T47D (cell line): Measurements from ENCODE around the gene CDH8.
"Not testable (repeated sequence)": the region's sequence is repeated elsewhere in the genome, so short reads cannot be mapped to it uniquely, and the experiment has no call there.

Experiments used
- DNase-seq, 2 experiments: peaks; one replicate each; pipeline versions ENCODE4 v3.0.0 to v3.0.0-alpha.2; 2011 to 2012; ENCODE audit warnings: low read depth in 1 of 2, low spot score in 1 of 2
- JUND ChIP-seq: IDR thresholded peaks from 2 replicates; pipeline ENCODE4 v1.6.1; 2012; ENCODE audit warnings: low read depth
- in situ Hi-C: cut with HindIII; loops from 2 replicates; pipeline ENCODE4 v1.10.0; 2016; ENCODE audit warnings: low sequenced_read_pairs, low pct_unique_long_range_greater_than_20kb

The CDH8 gene

DNA sequence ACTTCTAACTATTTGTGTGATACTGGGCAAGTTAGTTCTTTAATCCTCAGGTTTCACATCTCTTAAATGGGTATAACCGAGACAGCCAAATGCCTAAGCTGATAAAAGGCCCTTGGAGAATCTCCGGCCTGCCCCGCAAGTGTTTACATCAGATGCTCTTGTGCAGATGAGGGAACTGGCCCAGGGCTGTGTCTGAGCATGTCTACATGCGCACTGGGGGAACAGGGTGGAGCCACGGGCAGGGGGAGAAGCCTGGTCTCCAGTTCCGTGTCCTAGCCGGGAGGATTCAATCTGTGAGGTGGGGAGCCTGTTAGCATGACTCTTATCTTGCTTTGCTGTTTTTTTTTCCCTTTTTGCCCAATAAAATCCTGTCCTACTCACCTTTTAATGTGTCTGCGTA is 222.9 kb downstream of the CDH8 start:
- TF ChIP-seq JUND, result no peak
- in situ Hi-C loops, result no loop called here
- DNase-seq, result no peak

DNA sequence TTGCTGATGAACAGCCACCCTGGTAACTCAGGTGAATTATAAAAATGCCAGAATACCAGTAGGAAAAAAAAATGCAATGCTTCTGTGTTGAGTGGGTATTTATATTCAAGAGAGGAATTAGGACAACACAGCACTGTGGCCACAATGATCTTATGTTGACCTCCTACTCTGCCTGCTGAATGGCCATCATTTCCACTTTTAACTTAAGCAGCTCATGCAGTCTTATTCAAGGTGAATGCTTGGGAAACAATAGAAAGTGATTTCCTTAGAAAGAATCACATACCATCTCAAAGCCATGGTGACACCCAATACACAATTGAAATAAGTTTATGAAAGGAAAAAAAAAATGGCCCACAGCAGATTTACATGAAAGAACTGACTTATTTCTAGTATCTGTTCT is 224.0 kb downstream of the CDH8 start:
- no peak for DNase-seq
- TF ChIP-seq JUND, result no peak
- in situ Hi-C loops, result no loop called here

DNA sequence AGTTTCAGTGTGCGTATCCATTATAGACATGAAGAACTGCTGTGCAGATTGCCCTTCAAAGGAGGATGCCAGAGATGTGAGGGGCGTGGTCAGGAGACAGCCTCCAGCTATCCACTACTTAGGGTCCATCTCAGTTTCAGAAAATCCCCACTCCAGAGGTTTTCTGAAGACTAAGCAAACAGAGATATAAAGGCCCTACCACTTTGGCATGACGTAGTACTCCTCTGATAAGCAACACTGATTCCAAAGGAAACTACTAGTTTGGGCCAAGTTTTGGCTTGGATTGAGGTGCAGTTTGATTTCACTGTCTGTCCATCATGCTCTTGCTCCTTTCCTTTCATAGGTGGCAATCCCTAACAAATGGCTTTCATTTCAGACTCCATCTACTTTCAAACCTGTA is 228.7 kb downstream of the CDH8 start:
- in situ Hi-C loops, result no loop called here
- no peak for DNase-seq
- no peak for TF ChIP-seq JUND

DNA sequence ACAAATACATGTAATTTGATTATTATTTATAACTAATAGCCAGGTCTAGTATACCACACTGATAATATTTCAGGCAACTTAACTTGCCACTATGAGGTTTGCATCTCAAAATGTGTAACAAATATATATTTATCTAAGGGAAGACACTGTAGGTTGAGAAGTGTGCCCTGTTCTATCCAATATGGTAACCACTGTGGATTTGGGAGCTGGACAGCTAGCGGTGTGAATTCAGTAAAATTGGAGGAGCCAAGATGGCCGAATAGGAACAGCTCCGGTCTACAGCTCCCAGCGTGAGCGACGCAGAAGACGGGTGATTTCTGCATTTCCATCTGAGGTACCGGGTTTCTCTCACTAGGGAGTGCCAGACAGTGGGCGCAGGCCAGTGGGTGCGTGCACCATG is 235.0 kb downstream of the CDH8 start:
- in situ Hi-C loops, result not testable (repeated sequence)
- peak in 1 of 2 experiments; percentile 57 for DNase-seq

DNA sequence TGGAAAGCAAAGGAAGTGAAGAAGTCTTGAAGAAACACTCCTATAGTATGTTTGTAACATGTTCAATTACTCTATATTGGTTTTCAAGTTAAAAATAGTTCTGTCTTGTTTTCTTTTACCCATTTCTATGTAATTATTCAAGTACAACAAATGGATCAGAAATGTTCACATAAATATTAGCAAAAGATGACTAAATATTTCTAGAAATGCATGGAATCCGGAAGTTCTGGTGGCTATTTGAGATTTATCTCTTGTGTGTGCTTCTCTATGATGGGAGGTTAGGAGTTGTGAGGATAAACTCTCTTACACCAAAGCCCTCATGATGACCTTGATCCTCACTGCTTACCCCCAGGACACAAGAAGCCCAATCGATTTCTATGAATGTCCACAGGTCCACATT is 237.5 kb downstream of the CDH8 start:
- no peak for DNase-seq
- no peak for TF ChIP-seq JUND
- in situ Hi-C loops, result no loop called here

DNA sequence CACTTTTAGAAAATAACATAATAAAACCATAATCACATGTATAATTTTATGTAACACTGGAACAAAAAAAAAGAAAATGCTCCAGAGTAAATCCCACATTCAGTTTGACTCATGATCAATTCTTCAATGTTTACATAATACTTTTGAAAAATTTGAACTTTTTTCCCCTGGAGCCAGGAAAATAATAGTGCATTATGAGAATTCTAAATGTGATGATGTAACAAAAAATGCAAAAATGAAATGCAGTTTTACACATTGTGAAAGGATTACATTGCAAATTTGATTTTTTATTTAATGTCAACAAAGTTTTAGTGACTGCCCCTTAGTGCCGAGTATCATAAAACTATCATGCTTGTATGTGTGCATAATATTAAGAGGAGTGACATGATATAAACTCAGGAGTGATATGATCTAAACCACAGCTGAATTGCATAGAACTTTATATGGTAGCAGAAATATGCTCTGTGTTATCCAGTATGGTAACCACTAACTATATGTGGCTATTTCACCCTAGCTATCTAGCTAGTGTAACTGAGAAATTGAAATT is 238.2 kb downstream of the CDH8 start:
- DNase-seq, result no peak
- in situ Hi-C loops, result no loop called here
- TF ChIP-seq JUND, result no peak

DNA sequence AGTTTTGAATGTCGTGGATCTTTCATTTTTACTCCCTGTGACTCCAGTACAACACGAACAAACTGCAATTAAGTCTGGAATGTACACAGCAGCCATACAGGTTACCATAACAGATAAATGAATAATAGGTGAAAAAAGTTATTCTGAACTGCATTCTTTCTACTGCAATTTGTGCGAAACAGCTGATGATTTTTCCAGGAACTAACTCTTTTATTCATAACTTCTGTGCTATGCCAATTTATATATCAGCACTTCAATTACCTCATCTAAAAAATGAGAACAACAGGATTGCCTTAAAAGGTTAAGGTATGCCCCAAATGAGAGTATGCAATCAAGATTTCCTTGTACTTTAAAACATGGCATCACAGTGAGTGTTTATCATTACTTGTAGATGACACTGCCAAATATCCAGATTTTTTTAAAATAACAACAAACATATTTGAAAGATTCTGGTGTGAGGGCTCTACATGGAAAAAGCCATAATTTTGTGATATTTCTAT is 238.9 kb downstream of the CDH8 start:
- in situ Hi-C loops, result no loop called here
- TF ChIP-seq JUND, result no peak
- no peak for DNase-seq

DNA sequence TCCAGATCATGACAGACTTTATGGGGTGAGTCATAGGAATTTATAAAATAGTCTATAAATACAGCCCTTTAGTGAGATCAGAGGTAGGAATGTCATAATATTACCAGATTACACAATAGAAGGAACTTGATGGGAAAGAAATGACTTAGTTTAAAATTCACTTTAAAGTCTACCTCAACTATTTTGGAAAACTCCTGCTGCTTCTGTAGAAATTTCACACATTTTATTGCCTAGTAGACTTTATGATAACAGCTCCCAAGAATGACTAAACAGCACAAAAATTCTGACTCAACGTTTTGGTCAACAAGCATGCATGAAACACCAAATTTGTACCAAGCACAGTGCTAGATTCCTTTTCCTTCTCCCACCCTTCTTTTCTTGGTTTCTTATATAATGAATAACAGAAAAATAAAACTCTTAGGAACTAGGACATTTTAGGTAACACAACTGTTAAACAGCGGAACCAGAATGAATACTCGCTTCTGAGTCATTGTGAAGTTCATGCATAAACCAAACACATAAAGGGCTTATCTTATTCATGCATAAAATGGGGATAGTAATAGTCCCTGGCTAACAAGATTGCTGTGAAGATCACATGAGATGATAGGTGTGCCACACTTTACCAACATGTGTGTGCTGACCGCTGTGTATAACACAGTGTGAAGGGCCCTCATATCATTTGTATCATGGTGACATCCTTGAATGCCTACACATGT is 243.9 kb downstream of the CDH8 start:
- TF ChIP-seq JUND, result no peak
- no peak for DNase-seq
- in situ Hi-C loops, result no loop called here

DNA sequence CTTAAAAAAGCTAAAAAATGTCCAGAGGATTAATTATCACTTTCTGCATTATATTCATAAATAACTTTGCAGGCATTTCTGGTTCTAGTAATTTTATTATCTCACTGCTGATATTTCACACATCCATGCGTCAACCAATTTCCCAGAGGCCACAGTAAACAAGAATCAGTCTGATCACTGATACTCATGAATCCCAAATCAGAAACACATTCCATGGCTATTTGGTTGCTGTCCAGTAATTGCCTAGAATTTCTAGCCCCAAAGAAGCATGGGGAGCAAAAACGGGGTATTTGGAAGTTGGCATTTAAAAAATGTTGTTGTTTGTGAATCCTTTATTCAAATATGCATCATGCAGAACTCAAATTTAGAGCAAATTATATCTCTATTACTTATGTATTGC is 244.8 kb downstream of the CDH8 start:
- DNase-seq, result no peak

DNA sequence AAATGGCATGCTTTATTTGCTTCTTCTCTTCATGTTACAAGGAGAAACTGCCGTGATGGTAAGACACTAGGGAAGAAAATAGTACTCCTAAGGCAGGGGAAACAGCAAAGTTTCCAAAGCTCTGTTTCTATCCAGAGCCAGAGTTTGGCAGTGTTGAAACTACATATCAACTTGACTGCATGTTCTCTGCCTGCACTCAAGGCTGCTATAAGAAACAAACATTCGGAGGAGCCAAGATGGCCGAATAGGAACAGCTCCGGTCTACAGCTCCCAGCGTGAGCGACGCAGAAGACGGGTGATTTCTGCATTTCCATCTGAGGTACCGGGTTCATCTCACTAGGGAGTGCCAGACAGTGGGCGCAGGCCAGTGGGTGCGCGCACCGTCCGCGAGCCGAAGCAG is 254.4 kb downstream of the CDH8 start:
- in situ Hi-C loops, result not testable (repeated sequence)

More for the DNA sequence above, 244.8 kb downstream of the CDH8 start:
- in situ Hi-C loops, result no loop called here
- TF ChIP-seq JUND, result no peak

DNA sequence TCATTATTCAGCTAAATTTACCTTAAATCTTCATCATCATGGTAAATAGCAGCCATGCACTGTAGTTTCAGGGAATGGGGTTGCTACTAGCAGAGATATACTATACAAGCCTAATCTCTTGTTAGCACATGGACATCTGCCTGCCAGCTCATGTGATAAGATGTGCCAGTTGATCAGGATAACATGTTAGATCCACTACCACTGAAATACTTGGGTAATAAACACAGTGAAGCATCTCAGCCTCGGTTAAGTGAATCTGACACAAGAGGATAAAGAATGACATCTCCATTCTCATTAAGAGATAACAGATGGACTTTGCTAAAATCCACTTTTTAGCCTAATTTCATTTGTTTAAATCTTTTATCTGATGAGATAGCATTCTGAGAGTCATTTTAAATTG is 256.1 kb downstream of the CDH8 start:
- no peak for TF ChIP-seq JUND
- in situ Hi-C loops, result no loop called here
- DNase-seq, result no peak

More for the DNA sequence above, 254.4 kb downstream of the CDH8 start:
- DNase-seq, result peak in 1 of 2 experiments; percentile 43

DNA sequence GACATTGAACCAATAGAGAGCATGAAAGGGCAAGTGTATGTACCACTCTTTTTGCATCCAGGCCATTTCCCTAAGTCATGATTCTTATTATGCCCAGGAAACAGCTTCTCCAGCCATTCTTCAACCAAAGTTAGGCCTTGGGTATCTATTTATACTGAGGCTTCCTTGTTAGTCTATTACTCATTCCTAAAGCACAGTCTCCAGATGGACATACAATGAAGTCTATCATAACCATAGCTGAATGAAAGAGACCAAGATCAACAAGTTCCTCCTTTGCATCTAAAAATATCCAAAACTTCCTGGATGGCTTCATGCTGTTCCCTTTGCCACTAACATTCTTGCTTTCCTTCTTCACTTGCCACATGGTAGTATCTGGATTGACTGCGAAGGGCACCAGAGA is 265.9 kb downstream of the CDH8 start:
- in situ Hi-C loops, result no loop called here
- TF ChIP-seq JUND, result no peak
- no peak for DNase-seq

DNA sequence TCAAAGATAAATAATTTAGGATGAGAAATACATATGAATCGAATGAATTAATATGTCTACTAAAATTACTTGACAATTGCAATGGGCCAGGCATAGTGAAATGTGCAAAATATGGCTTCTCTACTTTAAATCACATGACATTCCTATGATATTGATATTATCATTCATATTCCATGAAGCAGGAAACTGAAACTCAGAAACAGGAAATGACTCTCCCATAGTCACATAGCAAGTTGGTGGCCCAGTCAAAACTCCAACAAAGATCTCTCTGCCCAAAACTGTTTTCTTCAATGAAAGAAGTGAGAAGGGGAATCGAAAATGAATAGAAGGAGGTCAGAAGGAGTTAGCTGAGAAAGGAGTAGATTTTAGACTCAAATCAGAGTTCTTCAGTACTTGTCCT is 272.2 kb downstream of the CDH8 start:
- no peak for TF ChIP-seq JUND
- no peak for DNase-seq
- in situ Hi-C loops, result no loop called here

DNA sequence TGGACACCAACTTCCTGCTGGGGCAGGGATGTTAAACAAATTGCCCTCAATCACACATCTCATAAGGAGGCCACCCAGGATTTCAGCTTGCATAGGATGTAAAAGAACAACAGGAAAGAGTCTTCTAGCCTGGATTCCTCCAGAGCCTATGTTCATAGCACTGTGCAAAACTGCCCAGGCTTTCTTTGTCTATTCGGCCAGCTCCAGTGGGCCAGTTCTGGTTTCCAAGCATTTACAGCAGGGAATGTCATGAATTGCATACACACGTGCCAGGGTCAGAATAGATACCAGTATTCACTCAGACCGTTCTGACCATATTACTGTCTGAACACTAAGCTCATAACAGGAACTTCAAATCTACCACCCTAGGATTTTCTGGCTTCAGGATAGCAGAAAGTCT is 273.2 kb downstream of the CDH8 start:
- in situ Hi-C loops, result no loop called here
- TF ChIP-seq JUND, result no peak
- DNase-seq, result no peak
